GM18507 (cell line): ENCODE results near the gene MARCHF10.

ENCODE experiments used
- DNase-seq: peaks from one replicate; pipeline ENCODE4 v3.0.0; 2011; ENCODE audit warnings: low read depth; ENCODE audit not compliant: insufficient read length; ENCODE audit errors: extremely low spot score
- FAIRE-seq: peaks from 2 replicates; lab custom pipeline; 2011; peaks lifted over from hg19 to GRCh38; lab: Jason Lieb, UNC

The MARCHF10 gene

GRCh38 chr17:62757500-62757951, 50.6 kb downstream of the MARCHF10 start:
- FAIRE-seq (no peak), DNase-seq (no peak)

- DNase-seq (no peak), FAIRE-seq (no peak)
These were observed 51.9 kb downstream of the MARCHF10 start for GRCh38 chr17:62756198-62756597.

- FAIRE-seq: no peak
- DNase-seq: no peak
These were observed 52.8 kb downstream of the MARCHF10 start for GRCh38 chr17:62755141-62755851.

GRCh38 chr17:62754631-62755030, 53.5 kb downstream of the MARCHF10 start:
- DNase-seq (no peak), FAIRE-seq (no peak)

- FAIRE-seq (no peak), DNase-seq (no peak)
These were observed 54.6 kb downstream of the MARCHF10 start for GRCh38 chr17:62753562-62753961.

- no peak for DNase-seq
- no peak for FAIRE-seq
These were observed 56.9 kb downstream of the MARCHF10 start for GRCh38 chr17:62751060-62751691.

- FAIRE-seq (no peak), DNase-seq (no peak)
These were observed 57.5 kb downstream of the MARCHF10 start for GRCh38 chr17:62750631-62751051.

GRCh38 chr17:62749926-62750325, 58.2 kb downstream of the MARCHF10 start:
- FAIRE-seq (no peak), DNase-seq (no peak)

- FAIRE-seq: no peak
These were observed 61.2 kb downstream of the MARCHF10 start for GRCh38 chr17:62746941-62747340.

GRCh38 chr17:62745806-62746205, 62.3 kb downstream of the MARCHF10 start:
- FAIRE-seq (no peak), DNase-seq (no peak)

More at GRCh38 chr17:62746941-62747340, 61.2 kb downstream of the MARCHF10 start:
- DNase-seq: no peak

- no peak for DNase-seq
- FAIRE-seq: no peak
These were observed 63.9 kb downstream of the MARCHF10 start for GRCh38 chr17:62744259-62744658.

GRCh38 chr17:62741290-62741689, 66.8 kb downstream of the MARCHF10 start:
- FAIRE-seq (no peak), DNase-seq (peak; percentile 30)

GRCh38 chr17:62739645-62740388, 68.3 kb downstream of the MARCHF10 start:
- FAIRE-seq (no peak), DNase-seq (no peak)

GRCh38 chr17:62738281-62738680, 69.8 kb downstream of the MARCHF10 start:
- FAIRE-seq (no peak), DNase-seq (no peak)

GRCh38 chr17:62737513-62737912, 70.6 kb downstream of the MARCHF10 start:
- DNase-seq (no peak), FAIRE-seq (no peak)

GRCh38 chr17:62735044-62735651, 73.0 kb downstream of the MARCHF10 start:
- DNase-seq: no peak
- FAIRE-seq: no peak

- no peak for FAIRE-seq
- no peak for DNase-seq
These were observed 76.0 kb downstream of the MARCHF10 start for GRCh38 chr17:62732125-62732524.

- FAIRE-seq: no peak
These were observed 80.0 kb downstream of the MARCHF10 start for GRCh38 chr17:62727916-62728672.

GRCh38 chr17:62725791-62726249, 82.3 kb downstream of the MARCHF10 start:
- DNase-seq: no peak
- no peak for FAIRE-seq

More at GRCh38 chr17:62727916-62728672, 80.0 kb downstream of the MARCHF10 start:
- DNase-seq: no peak
